ENCODE data around the gene IL6ST.
A peak's percentile ranks its signal among the peaks of the same experiment; 100 is the strongest.
"Not testable (repeated sequence)": the region's sequence is repeated elsewhere in the genome, so short reads cannot be mapped to it uniquely, and the experiment has no call there.

The IL6ST gene

GRCh38 chr5:55960779-55961178 lies 34.0 kb downstream of the IL6ST start:
- DNase-seq = no peak

- no peak for DNase-seq
These were observed 35.6 kb downstream of the IL6ST start for GRCh38 chr5:55959208-55959607.

GRCh38 chr5:55941154-55941553 lies 53.6 kb downstream of the IL6ST start:
- DNase-seq = not testable (repeated sequence)

- not testable (repeated sequence) for DNase-seq
These were observed 57.2 kb downstream of the IL6ST start for GRCh38 chr5:55937598-55937997.

GRCh38 chr5:55936100-55936693 lies 58.6 kb downstream of the IL6ST start:
- DNase-seq = peak; percentile 82

- DNase-seq = no peak
These were observed 59.4 kb downstream of the IL6ST start for GRCh38 chr5:55935371-55935770.

- no peak for DNase-seq
These were observed 60.0 kb downstream of the IL6ST start for GRCh38 chr5:55934720-55935119.

- no peak for DNase-seq
These were observed 60.6 kb downstream of the IL6ST start for GRCh38 chr5:55934115-55934613.

- no peak for DNase-seq
These were observed 61.2 kb downstream of the IL6ST start for GRCh38 chr5:55933377-55934114.

- no peak for DNase-seq
These were observed 62.1 kb downstream of the IL6ST start for GRCh38 chr5:55932700-55933099.

GRCh38 chr5:55929020-55929799 lies 65.6 kb downstream of the IL6ST start:
- no peak for DNase-seq

GRCh38 chr5:55927861-55928655 lies 66.7 kb downstream of the IL6ST start:
- no peak for DNase-seq

- DNase-seq = no peak
These were observed 68.3 kb downstream of the IL6ST start for GRCh38 chr5:55926476-55926875.

- no peak for DNase-seq
These were observed 69.1 kb downstream of the IL6ST start for GRCh38 chr5:55925712-55926111.

- no peak for DNase-seq
These were observed 69.6 kb downstream of the IL6ST start for GRCh38 chr5:55925181-55925580.

- no peak for DNase-seq
These were observed 70.0 kb downstream of the IL6ST start for GRCh38 chr5:55924744-55925143.

- DNase-seq = no peak
These were observed 70.8 kb downstream of the IL6ST start for GRCh38 chr5:55923865-55924500.

GRCh38 chr5:55923177-55923771 lies 71.5 kb downstream of the IL6ST start:
- DNase-seq = peak; percentile 45

- no peak for DNase-seq
These were observed 73.1 kb downstream of the IL6ST start for GRCh38 chr5:55921617-55922016.

GRCh38 chr5:55920784-55921183 lies 74.0 kb downstream of the IL6ST start:
- DNase-seq = no peak

GRCh38 chr5:55919625-55920024 lies 75.1 kb downstream of the IL6ST start:
- no peak for DNase-seq

Data from inflammatory macrophage treated with lipopolysaccharide for 4 hours (primary cell).